Measurements from ENCODE around the gene SRSF5.
A peak's percentile ranks its signal among the peaks of the same experiment; 100 is the strongest.

SRSF5 gene

DNA sequence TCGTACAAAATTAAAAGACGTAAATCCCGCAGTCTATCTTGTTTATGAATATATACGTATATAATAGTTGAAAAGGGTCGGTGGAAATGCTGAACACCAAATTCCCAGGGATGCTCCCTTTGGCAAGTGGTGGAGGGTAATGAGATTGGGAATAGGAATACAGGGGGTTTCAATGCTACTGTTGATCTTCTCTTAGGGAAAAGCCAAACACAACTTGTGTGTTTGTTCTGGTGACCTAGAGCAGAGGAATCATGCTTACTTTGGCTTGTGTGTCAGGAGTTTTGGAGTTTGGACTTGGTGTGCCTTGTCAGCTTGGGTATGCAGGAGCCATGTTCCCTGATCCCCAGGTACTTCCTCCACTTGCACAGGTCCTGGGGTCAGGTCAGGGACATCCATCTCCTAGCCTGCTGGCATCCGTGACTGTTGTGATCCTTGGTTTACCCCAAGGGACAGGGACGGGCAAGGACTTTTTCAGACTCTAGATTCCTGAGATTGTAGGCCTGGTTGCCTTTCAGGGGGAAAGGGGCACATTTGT, 26.0 kb downstream of the SRSF5 start:
- no peak for DNase-seq (ENCODE audit: low read depth in 2 of 2)
- no peak for TF ChIP-seq CTCF (IDR thresholded peaks at IDR 0.05; ENCODE audit: low read depth, low read length)
- no peak overlapping the region for H3K4me3 ChIP-seq (replicated peaks in 1 of 2; ENCODE audit: low read depth in 2 of 2, low read length in 2 of 2)

DNA sequence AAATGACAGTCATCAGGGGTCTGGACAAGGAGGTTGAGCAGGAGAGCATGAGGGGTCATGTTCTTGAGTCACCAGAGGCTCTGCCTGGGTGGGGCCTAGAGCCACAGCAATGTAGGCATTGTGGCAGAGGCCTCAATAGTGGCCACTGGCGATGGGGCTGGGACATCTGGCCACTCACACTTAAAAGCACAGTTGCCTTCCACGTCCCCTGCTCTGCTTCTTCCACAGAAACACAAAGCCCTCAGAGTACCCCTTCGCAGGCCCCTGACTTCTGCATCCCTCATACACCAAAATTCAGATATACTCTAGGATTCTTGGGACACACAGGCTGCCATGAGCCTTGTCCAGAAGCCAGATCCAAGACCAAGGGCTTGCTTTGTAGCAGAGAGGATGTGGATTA, 27.8 kb downstream of the SRSF5 start:
- H3K4me3 ChIP-seq (replicated peaks in 1 of 2; ENCODE audit: low read depth in 2 of 2, low read length in 2 of 2), result no peak overlapping the region
- no peak for DNase-seq (ENCODE audit: low read depth in 2 of 2)
- no peak for TF ChIP-seq CTCF (IDR thresholded peaks at IDR 0.05; ENCODE audit: low read depth, low read length)

DNA sequence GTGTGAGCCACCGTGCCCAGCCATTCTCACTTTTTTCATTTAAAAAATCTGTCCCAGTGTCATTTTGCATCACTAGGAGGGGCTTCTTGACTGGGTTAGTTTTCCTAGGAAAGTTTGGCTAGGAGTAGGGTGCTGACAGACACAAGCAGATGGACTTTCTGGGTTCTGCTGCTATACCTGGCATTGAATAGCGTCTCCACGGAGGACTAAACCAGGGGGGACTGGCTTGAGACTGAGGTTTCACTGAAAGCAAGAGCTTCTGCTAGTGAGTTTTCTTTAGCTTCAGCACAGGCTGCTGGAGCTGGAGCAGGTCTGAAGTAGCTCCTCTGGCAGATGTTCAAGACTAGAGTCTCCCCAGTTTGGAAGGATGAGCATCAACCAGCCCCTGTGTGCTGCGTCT, 28.7 kb downstream of the SRSF5 start:
- no peak for TF ChIP-seq CTCF (IDR thresholded peaks at IDR 0.05; ENCODE audit: low read depth, low read length)

GRCh38 chr14:69796797-69797500, 30.0 kb downstream of the SRSF5 start, which contains the start of gene SLC10A1:
TSS of gene SLC10A1 (minus strand) at chr14:69797241. CDS start at chr14:69797155, 86 bp downstream.
- TF ChIP-seq CTCF (IDR thresholded peaks at IDR 0.05; ENCODE audit: low read depth, low read length), result no peak
- no peak within 1 kb of the TSS for H3K4me3 ChIP-seq (replicated peaks in 1 of 2; ENCODE audit: low read depth in 2 of 2, low read length in 2 of 2)
- DNase-seq (ENCODE audit: low read depth in 2 of 2), result peak in 1 of 2 donors; percentile 38

More for the DNA sequence above, 28.7 kb downstream of the SRSF5 start:
- DNase-seq (ENCODE audit: low read depth in 2 of 2), result no peak
- no peak overlapping the region for H3K4me3 ChIP-seq (replicated peaks in 1 of 2; ENCODE audit: low read depth in 2 of 2, low read length in 2 of 2)

DNA sequence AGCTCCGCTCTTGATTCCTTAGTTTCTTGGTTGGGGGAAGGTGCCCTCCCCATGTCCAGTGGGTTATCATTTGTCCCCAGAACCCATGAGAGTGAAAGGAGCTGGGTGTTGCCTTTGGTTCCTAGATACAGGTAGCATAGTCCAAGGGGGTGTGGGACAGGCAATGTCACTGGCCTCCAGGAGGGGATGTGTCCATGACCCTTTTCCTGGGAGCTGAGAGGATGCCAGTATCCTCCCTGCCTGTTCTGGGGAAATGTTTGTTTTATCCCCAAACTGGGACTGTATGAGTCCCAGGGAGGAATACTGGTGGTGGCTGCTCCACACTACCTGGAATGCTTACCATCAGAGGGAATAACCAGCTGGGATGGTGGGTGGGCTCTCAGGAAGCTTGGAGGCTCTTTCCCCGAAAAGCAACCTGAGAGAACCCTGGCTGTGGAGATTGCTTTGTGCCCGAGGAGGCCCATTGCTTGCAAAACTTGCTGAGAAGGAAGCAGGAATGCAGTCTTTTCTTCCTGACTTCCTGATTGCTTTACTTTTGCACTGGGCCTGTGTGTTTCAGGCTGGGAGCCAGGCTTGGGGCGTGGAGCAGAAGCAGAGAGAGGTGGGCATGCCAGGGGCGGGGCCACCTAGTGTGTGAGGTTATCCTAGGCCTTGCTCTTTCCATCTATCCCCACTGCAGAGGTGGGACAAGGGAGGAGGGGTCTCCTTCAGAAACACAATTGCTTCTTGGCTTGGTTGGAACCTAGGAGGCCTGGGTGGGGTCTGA, 30.8 kb downstream of the SRSF5 start:
- TF ChIP-seq CTCF (IDR thresholded peaks at IDR 0.05; ENCODE audit: low read depth, low read length), result no peak
- DNase-seq (ENCODE audit: low read depth in 2 of 2), result peak in 1 of 2 donors; percentile 23
- no peak overlapping the region for H3K4me3 ChIP-seq (replicated peaks in 1 of 2; ENCODE audit: low read depth in 2 of 2, low read length in 2 of 2)

GRCh38 chr14:69798339-69798735, 31.4 kb downstream of the SRSF5 start:
- H3K4me3 ChIP-seq (replicated peaks in 1 of 2; ENCODE audit: low read depth in 2 of 2, low read length in 2 of 2), result no peak overlapping the region
- no peak for DNase-seq (ENCODE audit: low read depth in 2 of 2)
- TF ChIP-seq CTCF (IDR thresholded peaks at IDR 0.05; ENCODE audit: low read depth, low read length), result no peak

Data from cardiac fibroblast (primary cell).